ENCODE data around the gene DNER.
A peak's percentile ranks its signal among the peaks of the same experiment; 100 is the strongest.

DNER gene

GRCh38 chr2:229530434-229530833 lies 183.9 kb downstream of the DNER start:
- H3K4me3 ChIP-seq (replicated peaks in 1 of 2; ENCODE audit: low read depth in 2 of 2, low read length in 2 of 2) = no peak overlapping the region
- TF ChIP-seq, protein P1, sequence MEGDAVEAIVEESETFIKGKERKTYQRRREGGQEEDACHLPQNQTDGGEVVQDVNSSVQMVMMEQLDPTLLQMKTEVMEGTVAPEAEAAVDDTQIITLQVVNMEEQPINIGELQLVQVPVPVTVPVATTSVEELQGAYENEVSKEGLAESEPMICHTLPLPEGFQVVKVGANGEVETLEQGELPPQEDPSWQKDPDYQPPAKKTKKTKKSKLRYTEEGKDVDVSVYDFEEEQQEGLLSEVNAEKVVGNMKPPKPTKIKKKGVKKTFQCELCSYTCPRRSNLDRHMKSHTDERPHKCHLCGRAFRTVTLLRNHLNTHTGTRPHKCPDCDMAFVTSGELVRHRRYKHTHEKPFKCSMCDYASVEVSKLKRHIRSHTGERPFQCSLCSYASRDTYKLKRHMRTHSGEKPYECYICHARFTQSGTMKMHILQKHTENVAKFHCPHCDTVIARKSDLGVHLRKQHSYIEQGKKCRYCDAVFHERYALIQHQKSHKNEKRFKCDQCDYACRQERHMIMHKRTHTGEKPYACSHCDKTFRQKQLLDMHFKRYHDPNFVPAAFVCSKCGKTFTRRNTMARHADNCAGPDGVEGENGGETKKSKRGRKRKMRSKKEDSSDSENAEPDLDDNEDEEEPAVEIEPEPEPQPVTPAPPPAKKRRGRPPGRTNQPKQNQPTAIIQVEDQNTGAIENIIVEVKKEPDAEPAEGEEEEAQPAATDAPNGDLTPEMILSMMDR (IDR thresholded peaks at IDR 0.05; ENCODE audit: low read depth, low read length) = no peak
- no peak for DNase-seq (ENCODE audit: low read depth in 2 of 2)

- H3K4me3 ChIP-seq (replicated peaks in 1 of 2; ENCODE audit: low read depth in 2 of 2, low read length in 2 of 2) = no peak overlapping the region
- DNase-seq (ENCODE audit: low read depth in 2 of 2) = no peak
- TF ChIP-seq, protein P1 (IDR thresholded peaks at IDR 0.05; ENCODE audit: low read depth, low read length) = no peak
Observed at GRCh38 chr2:229528846-229529245, 185.5 kb downstream of the DNER start.

- H3K4me3 ChIP-seq (replicated peaks in 1 of 2; ENCODE audit: low read depth in 2 of 2, low read length in 2 of 2) = no peak overlapping the region
- TF ChIP-seq, protein P1 (IDR thresholded peaks at IDR 0.05; ENCODE audit: low read depth, low read length) = no peak
- DNase-seq (ENCODE audit: low read depth in 2 of 2) = no peak
Observed at GRCh38 chr2:229526951-229527350, 187.4 kb downstream of the DNER start.

- no peak overlapping the region for H3K4me3 ChIP-seq (replicated peaks in 1 of 2; ENCODE audit: low read depth in 2 of 2, low read length in 2 of 2)
- TF ChIP-seq, protein P1 (IDR thresholded peaks at IDR 0.05; ENCODE audit: low read depth, low read length) = no peak
- no peak for DNase-seq (ENCODE audit: low read depth in 2 of 2)
Observed at GRCh38 chr2:229524799-229525198, 189.6 kb downstream of the DNER start.

GRCh38 chr2:229523663-229524062 lies 190.7 kb downstream of the DNER start:
- TF ChIP-seq, protein P1 (IDR thresholded peaks at IDR 0.05; ENCODE audit: low read depth, low read length) = no peak
- H3K4me3 ChIP-seq (replicated peaks in 1 of 2; ENCODE audit: low read depth in 2 of 2, low read length in 2 of 2) = no peak overlapping the region
- DNase-seq (ENCODE audit: low read depth in 2 of 2) = no peak

DNA sequence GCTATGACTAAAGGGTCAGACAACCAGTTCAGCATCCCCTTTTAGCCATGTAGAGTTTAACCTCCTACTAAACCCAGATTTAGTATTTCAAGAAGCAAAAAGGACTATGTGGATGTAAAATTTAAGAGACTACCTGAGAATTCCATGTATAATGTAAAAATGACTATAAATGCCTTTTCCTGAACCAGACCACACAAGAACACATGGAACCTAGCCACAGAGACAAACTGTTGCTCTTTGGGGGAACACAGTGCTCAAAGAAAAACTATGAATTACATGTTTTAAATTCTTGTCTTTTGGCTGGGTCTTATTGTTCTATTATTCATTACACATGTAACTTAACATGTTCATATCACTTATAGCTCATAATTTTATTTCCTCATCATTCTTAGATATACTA lies 192.8 kb downstream of the DNER start:
- H3K4me3 ChIP-seq (replicated peaks in 1 of 2; ENCODE audit: low read depth in 2 of 2, low read length in 2 of 2) = no peak overlapping the region
- TF ChIP-seq, protein P1 (IDR thresholded peaks at IDR 0.05; ENCODE audit: low read depth, low read length) = no peak
- no peak for DNase-seq (ENCODE audit: low read depth in 2 of 2)

DNA sequence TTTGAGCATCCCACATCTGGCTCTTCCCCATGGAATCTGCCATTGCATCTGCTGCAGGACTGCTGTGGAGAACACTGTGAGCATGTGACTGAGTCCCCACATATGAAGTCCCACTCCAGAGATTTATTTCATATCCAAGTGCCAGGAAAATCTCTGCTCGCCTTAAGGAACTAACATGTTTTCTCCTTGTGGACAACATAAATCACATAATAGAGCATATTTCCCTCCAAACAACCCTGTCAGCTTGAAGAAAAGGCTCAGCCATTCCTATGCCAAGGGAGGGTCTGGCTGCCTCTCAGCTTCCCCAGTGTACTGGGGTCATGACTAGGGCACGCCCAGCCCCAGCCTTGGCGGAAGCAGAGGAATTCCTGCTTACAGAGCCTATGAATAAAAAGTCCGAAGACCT lies 193.7 kb downstream of the DNER start:
- no peak overlapping the region for H3K4me3 ChIP-seq (replicated peaks in 1 of 2; ENCODE audit: low read depth in 2 of 2, low read length in 2 of 2)
- peak in 1 of 2 donors; percentile 35 for DNase-seq (ENCODE audit: low read depth in 2 of 2)
- TF ChIP-seq, protein P1 (IDR thresholded peaks at IDR 0.05; ENCODE audit: low read depth, low read length) = no peak

Data from cardiac fibroblast (primary cell).